Chondrocyte (in vitro differentiated cells): ENCODE data around the gene MED7. TPM values are rescaled to one million over a fixed set of nuclear protein-coding genes. Genes with fewer than 3 reads are reported as not detected.

Experiments used
- DNase-seq: peaks from one replicate; pipeline ENCODE4 v3.0.0; 2021; ENCODE audit warnings: mixed read lengths, low spot score
- H3K27ac Mint-ChIP-seq: one replicate; pipeline ENCODE4 v1.8.0; 2021; ENCODE audit warnings: mild to moderate bottlenecking, moderate library complexity, mixed read lengths; ENCODE audit not compliant: unreplicated experiment
- H3K27me3 Mint-ChIP-seq: 2 replicates; pipeline ENCODE4 v1.8.0; 2021; ENCODE audit warnings: low read depth, mixed read lengths
- H3K36me3 Mint-ChIP-seq: 2 replicates; pipeline ENCODE4 v1.8.0; 2021; ENCODE audit warnings: low read depth, mixed read lengths
- H3K4me1 Mint-ChIP-seq: 2 replicates; pipeline ENCODE4 v1.8.0; 2021; ENCODE audit warnings: low read depth, mild to moderate bottlenecking, mixed read lengths
- H3K4me3 Mint-ChIP-seq: one replicate; pipeline ENCODE4 v1.8.0; 2021; ENCODE audit warnings: mild to moderate bottlenecking, moderate library complexity, mixed read lengths; ENCODE audit not compliant: unreplicated experiment
- H3K9me3 Mint-ChIP-seq: 2 replicates; pipeline ENCODE4 v1.8.0; 2021; ENCODE audit warnings: low read depth, mixed read lengths
- total RNA-seq: library from RNA; stranded (reverse); gene quantifications from 3 replicates; pipeline ENCODE4 v1.2.1, GENCODE V29; 2021
- TF ChIP-seq, protein P1 (sequence below): fragments of 200-600 bp; sonication (generic); IDR thresholded peaks from 2 replicates; pipeline ENCODE4 v1.5.0; 2021; ENCODE audit warnings: antibody characterized with exemption, mild to moderate bottlenecking, moderate library complexity

Gene MED7
- total RNA-seq, 1 donor from 2014 or later = 10.4 TPM

DNA sequence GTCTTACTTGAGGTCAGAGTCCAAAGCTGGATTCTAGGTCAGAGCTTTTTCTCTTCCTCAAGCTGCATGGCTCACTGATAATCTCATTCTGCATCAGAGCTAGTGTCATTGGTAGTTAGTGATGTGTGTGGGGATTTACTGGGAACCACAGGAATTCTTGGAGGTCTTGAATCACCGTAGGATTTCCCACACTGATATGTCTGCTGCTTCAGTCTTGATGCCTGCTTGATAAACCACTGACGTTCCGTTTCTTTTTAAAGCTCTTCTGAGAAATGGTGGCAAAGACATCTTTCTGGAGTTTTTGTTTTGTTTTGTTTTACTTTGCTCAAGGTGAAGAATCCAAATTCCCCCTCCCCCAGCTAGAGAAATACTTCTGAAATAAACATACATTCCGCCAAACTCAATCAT is 24.6 kb upstream of the MED7 start:
- Mint-ChIP-seq H3K4me3 (no peak overlapping the region), H3K9me3 (no peaks in the 10 kb centered on the region), H3K27me3 (peaks cover 38% of the 10 kb centered on the region), H3K36me3 (no peaks in the 10 kb centered on the region), H3K27ac (no peak overlapping the region), H3K4me1 (no peaks in the 10 kb centered on the region)
- no peak for DNase-seq
- TF ChIP-seq, protein P1, sequence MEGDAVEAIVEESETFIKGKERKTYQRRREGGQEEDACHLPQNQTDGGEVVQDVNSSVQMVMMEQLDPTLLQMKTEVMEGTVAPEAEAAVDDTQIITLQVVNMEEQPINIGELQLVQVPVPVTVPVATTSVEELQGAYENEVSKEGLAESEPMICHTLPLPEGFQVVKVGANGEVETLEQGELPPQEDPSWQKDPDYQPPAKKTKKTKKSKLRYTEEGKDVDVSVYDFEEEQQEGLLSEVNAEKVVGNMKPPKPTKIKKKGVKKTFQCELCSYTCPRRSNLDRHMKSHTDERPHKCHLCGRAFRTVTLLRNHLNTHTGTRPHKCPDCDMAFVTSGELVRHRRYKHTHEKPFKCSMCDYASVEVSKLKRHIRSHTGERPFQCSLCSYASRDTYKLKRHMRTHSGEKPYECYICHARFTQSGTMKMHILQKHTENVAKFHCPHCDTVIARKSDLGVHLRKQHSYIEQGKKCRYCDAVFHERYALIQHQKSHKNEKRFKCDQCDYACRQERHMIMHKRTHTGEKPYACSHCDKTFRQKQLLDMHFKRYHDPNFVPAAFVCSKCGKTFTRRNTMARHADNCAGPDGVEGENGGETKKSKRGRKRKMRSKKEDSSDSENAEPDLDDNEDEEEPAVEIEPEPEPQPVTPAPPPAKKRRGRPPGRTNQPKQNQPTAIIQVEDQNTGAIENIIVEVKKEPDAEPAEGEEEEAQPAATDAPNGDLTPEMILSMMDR = no peak

DNA sequence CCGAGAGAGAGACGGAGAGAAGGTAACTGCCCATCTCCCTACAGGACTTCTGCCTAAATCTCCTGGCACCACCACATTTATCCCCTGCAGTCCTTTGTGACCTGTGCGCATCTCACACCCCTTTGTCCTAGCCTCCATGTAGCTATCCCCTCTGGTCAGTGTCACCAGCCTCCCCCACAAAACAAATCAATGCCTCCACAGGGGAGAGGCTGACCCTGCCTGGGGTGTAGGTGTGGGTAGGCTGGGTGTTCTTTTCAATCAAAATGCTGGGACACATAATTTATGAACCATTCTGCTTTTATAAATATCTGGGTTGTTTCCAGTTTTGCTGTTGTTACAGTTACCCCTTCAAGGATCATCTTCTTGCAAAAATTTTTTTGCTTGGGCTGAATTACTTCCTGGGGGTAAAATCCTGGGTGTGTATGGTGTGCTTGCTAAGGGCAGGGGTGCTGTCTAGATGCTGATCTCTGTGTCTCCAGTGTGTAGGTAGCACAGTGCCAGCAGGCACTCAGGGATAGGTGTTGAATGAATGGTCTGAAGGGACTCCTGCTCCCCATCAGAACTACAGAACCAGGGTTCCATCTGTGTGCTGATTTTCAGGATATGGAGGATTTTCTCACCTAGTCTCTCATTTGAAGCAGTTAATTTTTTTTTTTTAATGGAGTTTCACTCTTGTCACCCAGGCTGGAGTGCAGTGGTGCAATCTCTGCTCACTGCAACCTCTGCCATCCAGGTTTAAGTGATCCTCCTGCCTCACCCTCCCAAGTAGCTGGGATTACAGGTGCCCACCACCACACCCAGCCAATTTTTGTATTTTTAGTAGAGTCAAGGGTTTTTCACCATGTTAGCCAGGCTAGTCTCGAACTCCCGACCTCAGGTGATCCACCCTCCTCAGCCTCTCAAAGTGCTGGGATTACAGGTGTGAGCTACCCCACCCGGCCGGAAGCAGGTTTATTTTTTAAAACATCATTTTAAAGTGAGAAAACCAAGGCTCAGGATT is 23.8 kb upstream of the MED7 start, which contains the start of gene GARIN3:
GARIN3 (minus strand) TSS at position 51 of the 1,000 bp plus-strand sequence. CDS start 96 bp downstream, outside the sequence.
- H3K27me3 Mint-ChIP-seq = peaks cover 43% of the 10 kb centered on the region
- no peaks in the 10 kb centered on the region for H3K9me3 Mint-ChIP-seq
- TF ChIP-seq, protein P1 = no peak
- H3K36me3 Mint-ChIP-seq = no peaks in the 10 kb centered on the region
- no peak within 1 kb of the TSS for H3K27ac Mint-ChIP-seq
- H3K4me3 Mint-ChIP-seq = no peak within 1 kb of the TSS
- no peak for DNase-seq
- H3K4me1 Mint-ChIP-seq = no peaks in the 10 kb centered on the region

- Mint-ChIP-seq H3K27me3 (peaks cover 49% of the 10 kb centered on the region), H3K4me1 (no peaks in the 10 kb centered on the region), H3K4me3 (no peak overlapping the region), H3K36me3 (no peaks in the 10 kb centered on the region), H3K27ac (no peak overlapping the region), H3K9me3 (no peaks in the 10 kb centered on the region)
- DNase-seq = no peak
- TF ChIP-seq, protein P1 = no peak
These were observed 23.0 kb upstream of the MED7 start for GRCh38 chr5:157165668-157166067.

GRCh38 chr5:157165261-157165660 is 22.6 kb upstream of the MED7 start:
- Mint-ChIP-seq H3K4me1 (no peaks in the 10 kb centered on the region), H3K4me3 (no peak overlapping the region), H3K36me3 (no peaks in the 10 kb centered on the region), H3K9me3 (no peaks in the 10 kb centered on the region), H3K27me3 (peaks cover 50% of the 10 kb centered on the region), H3K27ac (no peak overlapping the region)
- no peak for DNase-seq
- TF ChIP-seq, protein P1 = no peak

DNA sequence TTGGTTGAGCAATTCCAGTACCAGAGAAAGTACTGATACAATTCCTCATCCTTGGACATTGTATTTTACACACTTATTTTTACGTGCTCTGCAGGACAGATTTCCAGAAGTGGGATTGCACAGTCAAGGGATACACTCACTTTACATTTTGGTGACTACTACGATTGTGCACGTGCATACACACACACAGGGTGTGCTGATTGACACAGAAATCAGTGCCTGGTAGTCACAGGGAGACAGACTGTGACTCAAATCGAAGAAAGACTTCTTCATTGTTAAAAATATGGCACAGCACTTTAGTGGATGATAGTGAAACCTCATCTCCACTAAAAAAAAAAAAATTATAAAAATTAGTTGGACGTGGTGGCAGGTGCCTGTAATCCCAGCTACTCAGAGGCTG is 21.9 kb upstream of the MED7 start:
- H3K27me3 Mint-ChIP-seq = peaks cover 53% of the 10 kb centered on the region
- TF ChIP-seq, protein P1 = no peak
- H3K27ac Mint-ChIP-seq = no peak overlapping the region
- H3K9me3 Mint-ChIP-seq = no peaks in the 10 kb centered on the region
- no peak overlapping the region for H3K4me3 Mint-ChIP-seq
- no peaks in the 10 kb centered on the region for H3K4me1 Mint-ChIP-seq
- no peak for DNase-seq
- H3K36me3 Mint-ChIP-seq = no peaks in the 10 kb centered on the region
